GM21367 (cell line): ENCODE results near the gene IKZF1.
A peak's percentile ranks its signal among the peaks of the same experiment; 100 is the strongest.

Experiments used
- ATAC-seq: cut with Tn5 transposase; IDR thresholded peaks from one replicate; pipeline ENCODE4 v1.9.1; 2021; ENCODE audit not compliant: unreplicated experiment

IKZF1 gene

GRCh38 chr7:50368366-50368765, 63.9 kb downstream of the IKZF1 start:
- no peak for ATAC-seq

- ATAC-seq, result no peak
Observed at GRCh38 chr7:50369143-50370026, 64.9 kb downstream of the IKZF1 start.

- no peak for ATAC-seq
Observed at GRCh38 chr7:50370884-50371283, 66.4 kb downstream of the IKZF1 start.

- no peak for ATAC-seq
Observed at GRCh38 chr7:50371551-50372021, 67.1 kb downstream of the IKZF1 start.

GRCh38 chr7:50372923-50373322, 68.4 kb downstream of the IKZF1 start:
- ATAC-seq, result no peak

- no peak for ATAC-seq
Observed at GRCh38 chr7:50376056-50376820, 71.7 kb downstream of the IKZF1 start.

DNA sequence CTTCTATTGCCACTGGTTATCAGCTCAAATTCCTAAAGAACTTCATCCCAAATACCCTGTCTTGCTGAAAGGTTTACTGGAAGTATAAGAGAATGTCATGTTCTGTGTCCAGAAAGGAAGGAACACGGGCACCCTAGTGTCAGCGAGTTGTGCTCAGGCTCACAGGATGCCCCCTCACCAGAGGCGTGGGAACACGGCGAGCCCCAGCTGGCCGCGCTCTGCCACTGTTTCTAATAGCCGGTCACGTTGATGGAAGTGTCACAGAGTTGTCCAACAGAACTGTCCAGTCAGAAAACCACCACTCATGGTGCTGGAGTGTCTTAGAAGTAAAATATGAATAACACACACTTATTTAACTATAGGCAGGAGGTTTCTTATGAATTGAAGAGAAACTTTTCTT, 72.8 kb downstream of the IKZF1 start:
- ATAC-seq, result no peak

DNA sequence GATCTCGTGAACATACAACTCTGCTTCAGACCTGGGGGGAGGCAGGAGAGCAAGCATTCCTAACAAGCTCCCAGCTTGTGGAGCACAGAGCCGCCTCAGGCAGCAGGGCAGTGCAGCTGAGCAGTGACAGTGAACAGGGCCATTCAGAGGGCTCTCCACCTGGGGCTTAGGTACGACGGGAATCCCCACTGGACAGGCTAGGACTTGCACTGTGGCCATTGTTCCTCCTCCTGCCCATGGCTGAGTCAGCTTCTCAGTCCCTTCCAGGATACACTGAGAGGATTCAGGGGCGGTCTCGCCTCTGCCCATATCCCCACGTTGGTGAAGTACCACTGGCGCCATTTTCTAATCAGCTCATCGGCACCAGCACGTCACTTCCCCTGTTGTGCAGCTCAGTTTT, 74.6 kb downstream of the IKZF1 start:
- ATAC-seq, result no peak

GRCh38 chr7:50379539-50379938, 75.0 kb downstream of the IKZF1 start:
- no peak for ATAC-seq

- ATAC-seq, result no peak
Observed at GRCh38 chr7:50382455-50382854, 77.9 kb downstream of the IKZF1 start.

DNA sequence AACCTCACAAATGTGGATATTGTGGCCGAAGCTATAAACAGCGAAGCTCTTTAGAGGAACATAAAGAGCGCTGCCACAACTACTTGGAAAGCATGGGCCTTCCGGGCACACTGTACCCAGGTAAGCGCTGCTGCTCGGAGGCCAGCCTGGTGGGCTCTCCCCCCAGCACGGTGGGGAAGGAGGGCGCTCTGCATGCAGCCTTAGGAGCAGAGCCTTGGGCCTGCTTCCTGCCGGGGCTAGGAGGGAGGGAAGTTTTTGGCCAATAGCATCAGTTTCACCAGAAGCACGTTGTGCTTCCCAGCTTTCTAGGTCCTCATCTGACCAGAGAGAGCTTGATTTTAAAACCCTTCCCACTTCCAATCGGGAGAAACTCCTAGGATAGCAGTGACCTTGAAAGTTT, 82.8 kb downstream of the IKZF1 start:
- no peak for ATAC-seq

DNA sequence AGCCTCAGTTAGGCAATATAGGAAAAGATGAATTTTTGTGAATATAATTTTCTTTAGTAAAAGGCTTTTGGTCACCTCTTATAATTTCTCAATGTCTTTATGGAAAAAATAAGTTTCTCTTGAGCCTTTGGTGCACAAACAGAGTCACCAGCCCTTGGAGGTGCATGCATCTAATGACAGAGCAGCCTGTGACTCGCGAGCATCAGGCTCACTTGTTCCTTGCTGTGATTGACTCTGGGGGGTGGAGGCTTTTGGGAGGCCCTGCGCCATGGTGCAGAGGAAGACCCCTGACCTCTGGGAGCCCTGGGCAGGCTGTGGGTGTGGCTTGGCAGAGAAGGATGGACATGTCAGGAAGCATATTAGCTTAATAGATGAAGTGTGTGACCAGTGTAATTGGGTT, 85.4 kb downstream of the IKZF1 start:
- ATAC-seq, result no peak

GRCh38 chr7:50391386-50391785, 86.9 kb downstream of the IKZF1 start:
- ATAC-seq, result no peak

- ATAC-seq, result no peak
Observed at GRCh38 chr7:50393076-50393475, 88.6 kb downstream of the IKZF1 start.

DNA sequence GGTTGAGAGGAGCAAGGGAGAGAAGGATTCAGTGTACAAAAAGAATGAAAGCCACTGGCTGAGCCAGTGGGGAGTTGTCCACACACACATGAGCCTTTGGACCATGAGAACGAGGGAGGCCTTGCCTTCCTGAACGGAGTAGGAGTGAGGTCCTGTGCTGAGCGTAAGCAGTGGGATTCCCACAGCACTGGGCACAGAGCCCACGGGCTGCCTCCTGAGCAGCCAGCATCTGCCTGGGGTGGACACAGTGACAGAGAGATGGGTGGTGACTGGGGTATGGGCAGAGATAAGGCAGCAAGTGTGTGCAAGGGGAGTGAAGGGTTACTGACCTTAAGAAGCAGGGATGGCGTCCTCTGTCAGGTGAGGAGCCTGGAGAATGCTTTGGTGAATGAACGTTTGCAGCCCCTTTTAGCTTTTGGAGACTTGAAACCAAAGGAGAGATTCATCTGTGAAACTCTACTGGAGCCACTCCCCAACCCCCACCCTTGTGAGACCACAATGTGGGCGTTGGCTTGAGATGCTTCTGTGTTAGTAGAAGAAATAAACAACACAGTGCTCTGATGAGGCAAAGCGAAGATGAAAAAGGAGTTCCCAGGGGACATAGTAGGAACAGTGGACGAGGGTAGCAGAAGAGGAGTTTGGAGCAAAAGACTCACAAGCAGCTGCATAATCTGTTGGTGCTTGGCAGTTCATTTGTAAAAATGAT, 89.2 kb downstream of the IKZF1 start:
- peak; percentile 48 for ATAC-seq

DNA sequence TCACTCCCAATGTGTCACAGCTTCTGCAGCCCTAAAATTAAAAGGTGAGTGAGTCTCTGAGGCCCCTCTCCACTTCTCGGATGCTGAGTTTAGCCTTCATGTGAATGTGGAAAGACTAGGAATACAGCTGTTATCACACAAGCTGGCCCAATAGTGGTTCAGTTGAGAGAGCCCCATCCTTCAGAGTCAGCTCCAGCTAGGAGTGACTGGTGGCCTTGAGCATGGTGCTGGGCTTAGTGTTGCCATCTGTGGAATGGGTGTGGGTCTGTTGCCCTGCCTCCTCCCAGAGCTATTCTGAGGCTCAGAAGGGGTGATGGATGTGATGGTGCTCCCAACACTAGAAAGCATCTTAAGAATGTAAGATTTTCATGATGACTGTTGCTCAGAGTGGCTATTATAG, 89.8 kb downstream of the IKZF1 start:
- ATAC-seq, result no peak

GRCh38 chr7:50396856-50397255, 92.3 kb downstream of the IKZF1 start:
- no peak for ATAC-seq

DNA sequence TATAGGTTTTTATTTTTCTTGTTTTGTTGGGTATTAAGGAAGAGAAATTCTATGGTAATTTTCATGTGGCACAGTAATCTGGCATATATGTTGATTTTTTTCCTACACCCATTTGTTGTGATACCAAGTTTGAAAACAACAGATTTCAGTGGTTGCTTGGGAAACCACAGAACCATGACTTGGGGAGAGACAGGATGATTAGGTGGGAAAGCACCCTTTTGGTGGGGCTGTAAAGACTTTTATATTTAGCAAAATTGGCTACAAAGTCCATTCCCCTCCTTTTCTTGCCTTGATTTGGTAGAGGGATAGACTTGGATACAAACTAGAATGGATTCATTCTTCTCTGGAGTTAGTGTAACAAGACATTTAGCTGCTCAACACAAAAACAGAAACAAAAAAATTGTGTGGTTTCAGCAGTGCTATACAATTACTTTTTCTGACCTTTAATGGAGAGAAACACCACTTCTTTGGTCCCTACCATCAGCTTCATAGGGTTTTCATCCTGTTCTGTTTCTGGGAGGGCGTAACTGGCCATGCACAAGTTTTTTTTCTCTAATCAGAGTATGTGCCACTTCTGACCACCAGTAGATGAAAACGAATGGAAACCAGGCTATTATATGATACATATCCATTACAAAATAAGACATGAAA, 92.9 kb downstream of the IKZF1 start:
- peak; percentile 48 for ATAC-seq

GRCh38 chr7:50397971-50398324, 93.4 kb downstream of the IKZF1 start:
- no peak for ATAC-seq

- ATAC-seq, result no peak
Observed at GRCh38 chr7:50399206-50399605, 94.7 kb downstream of the IKZF1 start.

DNA sequence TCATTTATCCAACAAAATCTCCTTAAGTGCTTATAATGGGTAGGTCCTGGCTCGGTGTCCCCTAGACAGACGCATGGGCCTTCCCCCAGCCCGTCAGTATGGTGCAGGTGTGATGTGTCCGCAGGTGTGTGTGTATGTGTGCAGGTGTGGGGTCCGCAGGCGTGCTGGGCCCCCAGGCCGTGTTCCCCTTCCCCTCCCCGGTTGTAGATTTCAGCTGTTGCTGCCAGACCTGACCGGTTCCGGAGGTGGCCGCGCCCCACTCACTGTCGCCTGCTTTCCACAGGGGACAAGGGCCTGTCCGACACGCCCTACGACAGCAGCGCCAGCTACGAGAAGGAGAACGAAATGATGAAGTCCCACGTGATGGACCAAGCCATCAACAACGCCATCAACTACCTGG, 95.1 kb downstream of the IKZF1 start:
- ATAC-seq, result no peak
